Lung (tissue), 12 donors: ENCODE measurements around the gene FAM43A. TPM values are rescaled to one million over a fixed set of nuclear protein-coding genes. Genes with fewer than 3 reads are reported as not detected.

Experiments used
- ATAC-seq: fragments of 200-7000 bp; cut with Tn5 transposase; one replicate; pipeline ENCODE4 v1.9.1; 2020; ENCODE audit warnings: moderate number of reproducible peaks; ENCODE audit not compliant: insufficient read depth, low FRiP score
- DNase-seq, 3 donors: peaks; one replicate each; pipeline ENCODE4 v3.0.0-alpha.2; 2013 to 2017
- H3K27ac ChIP-seq, 2 donors: one replicate each; pipeline ENCODE4 v1.5.1; 2013; ENCODE audit warnings: mild to moderate bottlenecking in 2 of 2, moderate library complexity in 2 of 2, control low read depth in 1 of 2, inconsistent platforms in 1 of 2, low read depth in 1 of 2, low read length in 1 of 2
- H3K27me3 ChIP-seq, 3 donors: one replicate each; pipeline ENCODE4 v1.5.1; 2013; ENCODE audit warnings: low read length in 2 of 3; ENCODE audit not compliant: control insufficient read depth in 3 of 3, insufficient read depth in 3 of 3
- H3K36me3 ChIP-seq, 4 donors: one replicate each; pipeline ENCODE4 v1.5.1; 2013; ENCODE audit warnings: low read length in 4 of 4, mild to moderate bottlenecking in 1 of 4, moderate library complexity in 1 of 4; ENCODE audit not compliant: control insufficient read depth in 4 of 4, insufficient read depth in 4 of 4
- H3K4me1 ChIP-seq, 5 donors: one replicate each; pipeline ENCODE4 v1.5.1; 2013; ENCODE audit warnings: low read length in 5 of 5, mild to moderate bottlenecking in 2 of 5, moderate library complexity in 1 of 5; ENCODE audit not compliant: control insufficient read depth in 5 of 5, insufficient read depth in 5 of 5
- H3K4me3 ChIP-seq: one replicate; pipeline ENCODE4 v1.5.1; 2013; ENCODE audit warnings: mild to moderate bottlenecking, control low read depth, moderate library complexity
- H3K9ac ChIP-seq, 2 donors: one replicate each; pipeline ENCODE4 v1.5.1; 2013; ENCODE audit warnings: low read length in 2 of 2, control low read depth in 1 of 2; ENCODE audit not compliant: insufficient read depth in 1 of 2
- H3K9me3 ChIP-seq, 4 donors: one replicate each; pipeline ENCODE4 v1.5.1; 2013; ENCODE audit warnings: low read length in 3 of 4, mild to moderate bottlenecking in 1 of 4, moderate library complexity in 1 of 4; ENCODE audit not compliant: control insufficient read depth in 4 of 4, insufficient read depth in 3 of 4
- CTCF ChIP-seq: IDR thresholded peaks from 2 replicates; pipeline ENCODE4 v1.5.1; 2012; ENCODE audit warnings: mild to moderate bottlenecking; ENCODE audit errors: control extremely low read depth, extremely low read depth
- WGBS, 2 donors: extraction: QIAGEN DNeasy Blood & Tissue Kit; methylation state at CpG; one replicate each; pipeline ENCODE4 v1.1.7; 2013; 5-methylcytosine and 5-hydroxymethylcytosine counted together
- polyA plus RNA-seq, 2 donors: library from polyadenylated mRNA; stranded (reverse); fragments of 200-250 nt; gene quantifications; one replicate each; pipeline ENCODE4 v1.2.1, GENCODE V29; 2013
- total RNA-seq, 2 donors: library from RNA; depleted of rRNA in 1 of 2; stranded (reverse); fragments of >200 nt in 1 of 2; gene quantifications; one replicate each; pipeline ENCODE4 v1.2.1, GENCODE V29; 2014 to 2021
- donor health status: control.
- donor health status: control.
- donor health status: Bipolar disorder and iron deficiency.
- donor health status: healthy.
- donor health status: DM: yes; HTN: yes; CAD: no.

Gene FAM43A
- total and polyA plus RNA-seq, 4 donors, result 8.4 to 16.4 (median 14.7) TPM

- WGBS, 2 donors, result 75 to 81% methylated on average over 5 of the region's 5 CpGs
- Histone ChIP-seq H3K27me3 (no peaks in the 10 kb centered on the region), H3K4me1 (peaks cover 0 to 11% (median 2%) of the 10 kb centered on the region in 5 donors), H3K4me3 (no peak overlapping the region), H3K27ac (peak overlapping the region in 1 of 2 donors; percentile 9), H3K9me3 (no peaks in the 10 kb centered on the region), H3K36me3 (peaks cover 14 to 20% (median 16%) of the 10 kb centered on the region in 4 donors), H3K9ac (no peak overlapping the region)
- no peak for ATAC-seq
- TF ChIP-seq CTCF, result no peak
- no peak for DNase-seq
Observed at GRCh38 chr3:194658477-194659242, 27.0 kb upstream of the FAM43A start.

- no peak for TF ChIP-seq CTCF
- peak overlapping the region in 1 of 2 donors; percentile 10 for H3K27ac ChIP-seq
Observed at GRCh38 chr3:194659778-194660177, 25.9 kb upstream of the FAM43A start.

GRCh38 chr3:194661374-194661773, 24.3 kb upstream of the FAM43A start:
- Histone ChIP-seq H3K27ac (no peak overlapping the region), H3K4me3 (no peak overlapping the region), H3K4me1 (peaks cover 0 to 11% (median 2%) of the 10 kb centered on the region in 5 donors), H3K27me3 (no peaks in the 10 kb centered on the region), H3K9ac (no peak overlapping the region), H3K36me3 (peaks cover 19 to 26% (median 23%) of the 10 kb centered on the region in 4 donors), H3K9me3 (no peaks in the 10 kb centered on the region)
- WGBS, 2 donors, result 20 to 42% methylated on average over 3 of the region's 3 CpGs
- no peak for TF ChIP-seq CTCF
- DNase-seq, result peak; percentile 32 to 61 (median 49)
- ATAC-seq, result no peak

More at GRCh38 chr3:194659778-194660177, 25.9 kb upstream of the FAM43A start:
- Histone ChIP-seq H3K27me3 (no peaks in the 10 kb centered on the region), H3K9ac (no peak overlapping the region), H3K4me1 (peaks cover 0 to 11% (median 2%) of the 10 kb centered on the region in 5 donors), H3K4me3 (no peak overlapping the region), H3K36me3 (peaks cover 12 to 19% (median 15%) of the 10 kb centered on the region in 4 donors), H3K9me3 (no peaks in the 10 kb centered on the region)
- 79 to 85% methylated on average over 7 of the region's 7 CpGs for WGBS, 2 donors
- ATAC-seq (no peak), DNase-seq (no peak)
